Activated CD4-positive, alpha-beta T cell treated with anti-CD3 and anti-CD28 coated beads for 4 hours (primary cell): ENCODE measurements around the gene REEP6.

ENCODE experiments used
- DNase-seq, 2 donors: peaks; one replicate each; pipeline ENCODE4 v3.0.0-alpha.2; 2020

Gene REEP6

GRCh38 chr19:1491114-1491848, at the start of gene REEP6:
Gene REEP6, plus strand, starts transcription at chr19:1491181. Its CDS starts 89 bp downstream, at chr19:1491270.
- DNase-seq: no peak

- no peak for DNase-seq
Observed at GRCh38 chr19:1441677-1442438, 49.1 kb upstream of the REEP6 start.

- peak; percentile 69 to 74 for DNase-seq
Observed at GRCh38 chr19:1445185-1445931, 45.6 kb upstream of the REEP6 start.

GRCh38 chr19:1445932-1446712, 44.9 kb upstream of the REEP6 start:
- no peak for DNase-seq

- DNase-seq: no peak
Observed at GRCh38 chr19:1446713-1447481, 44.1 kb upstream of the REEP6 start.

- no peak for DNase-seq
Observed at GRCh38 chr19:1447504-1447903, 43.5 kb upstream of the REEP6 start.

GRCh38 chr19:1447944-1448343, 43.0 kb upstream of the REEP6 start:
- DNase-seq: no peak

- DNase-seq: no peak
Observed at GRCh38 chr19:1449467-1450442, 41.2 kb upstream of the REEP6 start, which contains the start of gene APC2. Gene APC2, plus strand, starts transcription at chr19:1450121. Its CDS starts 2,881 bp downstream, at chr19:1453002.

GRCh38 chr19:1450735-1451731, 39.9 kb upstream of the REEP6 start:
- no peak for DNase-seq

GRCh38 chr19:1451916-1452801, 38.8 kb upstream of the REEP6 start:
- no peak for DNase-seq

- DNase-seq: no peak
Observed at GRCh38 chr19:1452802-1453524, 38.0 kb upstream of the REEP6 start.

GRCh38 chr19:1453525-1454364, 37.2 kb upstream of the REEP6 start:
- DNase-seq: no peak

- no peak for DNase-seq
Observed at GRCh38 chr19:1455002-1455335, 36.0 kb upstream of the REEP6 start.

GRCh38 chr19:1455336-1456120, 35.5 kb upstream of the REEP6 start:
- no peak for DNase-seq

- no peak for DNase-seq
Observed at GRCh38 chr19:1456121-1456900, 34.7 kb upstream of the REEP6 start.
